ENCODE measurements around the gene IFNL3.
"Not testable (repeated sequence)": the region's sequence is repeated elsewhere in the genome, so short reads cannot be mapped to it uniquely, and the experiment has no call there.

IFNL3 gene

DNA sequence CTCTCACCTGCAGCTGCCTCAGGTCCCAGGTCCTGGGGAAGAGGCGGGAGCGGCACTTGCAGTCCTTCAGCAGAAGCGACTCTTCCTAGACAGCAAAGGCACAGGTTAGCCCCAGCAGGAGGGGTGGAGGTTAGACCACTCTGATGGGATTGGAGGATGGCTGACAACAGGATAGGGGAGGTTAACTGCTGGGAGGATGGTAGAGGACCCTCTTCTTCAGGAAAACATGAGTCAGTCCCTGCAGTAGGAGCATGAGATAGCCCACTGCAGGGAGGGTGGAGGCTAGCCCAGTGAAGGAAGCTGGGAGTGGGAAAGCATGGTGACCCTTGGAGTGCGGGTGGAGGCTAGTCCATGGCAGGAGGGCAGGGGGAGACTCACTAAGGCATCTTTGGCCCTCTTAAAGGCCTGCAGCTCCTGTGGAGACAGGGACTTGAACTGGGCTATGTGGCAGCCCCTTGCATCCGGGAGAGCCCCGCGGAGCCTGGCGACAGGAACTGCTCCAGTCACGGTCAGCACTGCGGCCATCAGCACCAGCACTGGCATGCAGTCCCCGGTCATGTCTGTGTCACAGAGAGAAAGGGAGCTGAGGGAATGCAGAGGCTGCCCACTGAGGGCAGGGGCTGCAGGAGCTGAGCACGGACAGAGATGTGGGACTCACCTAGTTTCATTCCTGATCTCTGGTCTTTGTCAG lies at the start of gene IFNL3:
IFNL3 (minus strand) TSS at position 597 of the 691 bp plus-strand sequence; CDS start at position 558, 39 bp downstream.
- not testable (repeated sequence) for DNase-seq

- DNase-seq, result no peak
Observed at GRCh38 chr19:39293394-39293793, 48.6 kb upstream of the IFNL3 start.

DNA sequence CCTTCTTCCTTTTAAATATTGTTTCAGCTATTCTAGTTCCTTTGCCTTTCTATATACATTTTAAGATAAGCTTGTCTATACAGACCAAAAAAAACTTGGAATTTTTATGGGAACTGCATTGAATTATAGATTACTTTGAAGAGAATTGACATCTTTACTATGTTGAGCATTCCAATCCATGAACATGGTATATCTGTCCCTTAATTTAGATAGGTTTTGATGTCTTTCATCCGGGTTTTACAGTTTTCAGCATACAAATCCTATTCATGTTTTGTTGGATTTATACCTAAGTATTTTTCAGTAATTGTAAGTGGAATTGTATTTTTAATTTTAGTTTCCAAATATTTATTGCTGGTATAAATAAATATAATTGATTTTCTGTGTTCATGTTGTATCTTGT lies 39.2 kb upstream of the IFNL3 start:
- no peak for DNase-seq

GRCh38 chr19:39282021-39282420 lies 37.2 kb upstream of the IFNL3 start:
- no peak for DNase-seq

DNA sequence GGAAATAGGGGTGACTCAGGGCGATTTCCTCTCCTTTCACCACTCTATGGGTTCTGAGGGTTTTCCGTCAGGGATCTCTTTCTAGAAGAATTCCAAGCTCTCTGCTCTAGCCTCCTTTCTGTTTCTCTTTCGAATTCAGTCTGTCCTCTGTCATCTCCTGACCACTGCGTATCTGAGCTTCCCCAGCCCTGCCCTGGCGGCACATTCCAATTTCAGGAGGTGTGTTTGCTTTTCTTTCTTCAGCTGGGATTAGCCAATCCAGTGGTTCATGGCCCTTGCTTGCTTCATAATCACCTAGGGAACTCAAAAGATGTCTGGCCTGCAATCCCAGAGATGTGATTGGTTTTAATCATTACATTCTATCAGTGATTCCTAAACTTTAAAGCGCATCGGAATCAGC lies 32.8 kb upstream of the IFNL3 start:
- DNase-seq, result no peak

DNA sequence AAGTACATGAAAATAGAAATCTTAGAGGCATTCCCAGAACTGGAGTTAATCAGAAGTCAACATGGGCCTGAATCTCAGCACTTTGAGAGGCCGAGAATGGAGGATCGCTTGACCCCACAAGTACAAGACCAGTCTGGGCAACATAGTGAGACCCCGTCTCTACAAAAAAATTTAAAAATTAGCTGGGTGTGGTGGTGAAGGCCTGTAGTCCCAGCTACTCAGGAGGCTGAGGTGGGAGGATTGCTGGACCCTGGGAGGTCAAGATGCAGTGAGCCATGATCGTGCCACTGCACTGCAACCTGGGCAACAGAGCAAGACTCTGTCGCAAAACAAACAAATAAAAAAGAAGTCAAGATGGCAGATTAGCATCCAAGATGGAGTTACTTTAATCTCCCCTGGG lies 31.9 kb upstream of the IFNL3 start:
- no peak for DNase-seq

- no peak for DNase-seq
Observed at GRCh38 chr19:39275578-39275977, 30.8 kb upstream of the IFNL3 start.

DNA sequence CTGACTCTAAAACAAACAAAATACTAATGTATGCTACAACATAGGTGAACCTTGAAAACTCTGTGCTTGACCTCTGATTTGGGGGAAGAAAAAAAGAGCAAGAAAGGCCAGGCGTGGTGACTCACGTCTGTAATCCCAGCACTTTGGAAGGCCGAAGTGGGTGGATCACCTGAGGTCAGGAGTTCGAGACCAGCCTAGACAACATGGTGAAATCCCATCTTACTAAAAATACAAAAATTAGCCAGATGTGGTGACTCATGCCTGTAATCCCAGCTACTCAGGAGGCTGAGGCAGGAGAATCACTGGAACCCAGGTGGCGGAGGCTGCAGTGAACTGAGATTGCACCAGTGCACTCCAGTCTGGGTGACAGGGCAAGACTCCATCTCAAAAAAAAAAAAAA lies 29.1 kb upstream of the IFNL3 start:
- DNase-seq, result not testable (repeated sequence)

DNA sequence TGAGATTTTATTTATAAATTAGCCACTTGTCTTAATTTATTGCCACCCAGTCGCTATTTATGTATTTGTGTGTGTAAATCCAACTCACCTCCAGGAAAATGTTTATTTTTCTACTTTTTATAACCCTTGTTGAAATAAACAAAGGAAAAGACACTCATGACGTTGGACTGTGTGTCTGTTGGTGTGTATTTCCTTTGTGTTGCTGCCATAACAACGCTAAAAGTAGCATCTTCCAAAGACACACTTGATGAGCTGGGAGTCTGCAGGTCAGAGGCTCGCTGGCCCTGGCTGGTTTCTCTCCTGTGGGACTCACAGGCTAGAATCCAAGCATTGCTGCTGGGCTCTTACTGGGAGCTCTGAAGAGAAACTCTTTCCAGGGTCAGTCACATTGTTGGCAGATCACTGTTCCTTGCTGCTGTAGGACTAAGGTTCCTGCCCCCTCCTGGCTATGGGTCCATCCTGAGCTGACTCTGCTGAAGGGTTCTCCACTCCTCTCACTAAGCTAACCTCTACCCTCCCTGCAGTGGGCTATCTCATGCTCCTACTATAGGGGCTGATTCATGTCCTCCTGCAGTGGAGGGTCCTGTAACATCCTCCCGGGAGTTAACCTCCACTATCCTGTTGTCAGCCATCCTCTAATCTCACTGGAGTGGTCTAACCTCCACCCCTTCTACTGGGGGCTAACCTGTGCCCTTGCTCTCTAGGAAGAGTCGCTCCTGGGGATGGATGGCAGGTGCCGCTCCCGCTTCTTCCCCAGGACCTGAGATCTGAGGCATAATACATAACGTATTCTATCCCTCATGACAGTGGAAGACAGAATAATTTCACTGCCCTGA lies 25.4 kb upstream of the IFNL3 start:
- DNase-seq, result no peak

- not testable (repeated sequence) for DNase-seq
Observed at GRCh38 chr19:39269369-39269768, 24.6 kb upstream of the IFNL3 start.

- not testable (repeated sequence) for DNase-seq
Observed at GRCh38 chr19:39268531-39269223, 23.9 kb upstream of the IFNL3 start.

DNA sequence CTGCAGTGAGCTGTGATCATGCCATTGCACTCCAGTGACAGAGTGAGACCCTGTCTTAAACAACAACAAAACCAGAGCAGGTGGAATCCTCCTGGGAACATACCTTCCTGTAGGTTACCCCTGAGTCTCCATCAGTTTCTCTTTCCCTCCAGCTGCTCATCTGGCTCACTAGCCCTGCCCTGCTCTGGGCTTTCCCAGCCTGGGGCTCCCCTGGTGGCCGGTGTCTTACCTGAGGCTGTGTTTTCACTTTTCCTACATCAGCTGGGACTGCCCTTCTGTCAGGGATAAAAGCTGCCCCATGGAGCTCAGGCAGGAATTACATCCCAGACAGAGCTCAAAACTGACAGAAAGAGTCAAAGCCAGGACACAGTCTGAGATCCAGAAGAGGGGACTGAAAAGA lies 23.3 kb upstream of the IFNL3 start, which contains the start of gene IFNL2:
IFNL2 (plus strand) TSS at position 312 of the 400 bp plus-strand sequence. CDS start 173 bp downstream, outside the sequence.
- not testable (repeated sequence) for DNase-seq

GRCh38 chr19:39265321-39265916 lies 20.6 kb upstream of the IFNL3 start:
- DNase-seq, result no peak

DNA sequence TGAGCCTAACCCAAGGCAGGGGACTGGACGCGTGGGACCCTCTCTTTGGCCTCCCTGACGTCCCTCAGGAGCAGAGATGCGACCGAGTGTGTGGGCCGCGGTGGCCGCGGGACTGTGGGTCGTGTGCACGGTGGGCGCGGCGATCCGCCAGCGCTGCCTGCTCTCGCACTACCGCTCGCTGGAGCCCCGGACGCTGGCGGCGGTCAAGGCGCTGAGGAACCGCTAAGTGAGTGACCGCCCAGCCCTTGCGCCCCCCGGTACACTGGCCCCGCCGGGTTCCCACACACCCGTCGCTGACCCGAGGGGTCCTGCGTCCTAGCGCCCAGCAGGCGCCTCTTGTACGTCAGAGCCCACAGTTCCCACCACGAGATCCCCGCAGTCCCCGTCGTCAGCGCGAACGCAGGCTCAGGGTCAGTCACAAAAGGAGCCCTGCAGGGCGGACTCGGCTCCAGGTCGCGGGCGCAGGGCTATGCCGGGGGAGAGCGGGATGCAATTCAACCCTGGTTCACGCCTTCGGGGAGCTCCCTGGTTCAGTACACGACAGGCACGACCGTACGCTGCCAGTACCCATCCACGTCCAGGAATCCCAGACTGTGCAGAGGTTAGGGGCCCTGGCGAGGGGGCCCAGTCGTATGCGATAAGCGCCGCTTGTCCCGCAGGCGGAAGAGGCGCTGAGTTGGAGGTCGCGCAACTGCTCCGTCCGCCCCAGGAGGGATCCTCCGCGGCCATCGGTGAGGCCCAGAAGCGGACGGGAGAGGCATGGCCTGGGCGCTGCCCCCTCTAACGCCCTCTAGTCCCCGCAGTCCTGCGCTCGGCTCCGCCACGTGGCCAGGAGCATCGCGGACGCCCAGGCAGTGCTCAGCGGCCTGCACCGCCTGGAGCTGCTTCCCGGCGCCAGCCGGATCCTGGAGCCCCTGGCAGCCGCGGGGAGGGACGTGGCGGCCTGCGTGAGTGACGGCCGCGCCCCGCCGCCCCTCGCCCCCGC lies 19.8 kb upstream of the IFNL3 start:
- DNase-seq, result no peak

DNA sequence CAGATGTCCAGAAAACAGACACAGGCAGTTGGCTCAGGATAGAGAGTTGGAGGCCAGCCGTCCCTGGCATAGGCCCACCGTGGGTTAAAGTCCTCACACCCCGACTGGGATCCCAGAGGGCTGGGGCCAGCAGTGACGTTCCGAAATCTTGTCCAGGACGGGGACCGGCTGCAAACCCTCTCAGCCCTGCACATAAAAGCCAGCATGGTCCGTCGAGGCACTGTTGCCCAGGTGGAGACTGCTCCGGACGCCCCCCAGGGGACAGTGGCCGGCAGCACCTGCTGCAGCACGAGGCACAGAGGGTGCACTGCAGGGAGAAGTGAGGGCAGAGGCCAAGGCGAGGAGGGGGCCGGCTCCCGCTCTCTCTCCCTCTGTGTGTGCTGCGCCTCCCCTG lies 19.1 kb upstream of the IFNL3 start:
- no peak for DNase-seq

- DNase-seq, result no peak
Observed at GRCh38 chr19:39262496-39262895, 17.7 kb upstream of the IFNL3 start.

DNA sequence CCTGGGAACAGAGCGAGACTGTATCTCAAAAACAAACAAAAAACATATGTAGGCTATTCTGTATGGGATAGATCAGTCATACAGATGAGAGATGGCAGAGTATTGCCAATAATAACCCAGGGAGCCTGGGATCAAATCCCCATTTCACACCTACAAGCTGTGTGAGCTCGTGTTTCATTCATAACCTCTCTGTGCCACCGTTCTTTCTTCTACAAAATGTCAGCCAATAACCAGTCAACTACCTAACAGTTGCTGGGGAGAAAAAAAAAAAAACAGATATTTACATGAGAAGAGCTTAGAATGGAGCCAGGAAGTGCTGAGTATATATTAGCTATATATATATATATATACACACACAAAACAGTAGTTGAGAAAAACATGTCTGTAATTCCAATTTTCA lies 16.9 kb upstream of the IFNL3 start:
- no peak for DNase-seq

GRCh38 chr19:39257227-39257626 lies 12.4 kb upstream of the IFNL3 start:
- no peak for DNase-seq

GRCh38 chr19:39254531-39255345 lies 9.9 kb upstream of the IFNL3 start:
- no peak for DNase-seq

GRCh38 chr19:39253374-39254149 lies 8.8 kb upstream of the IFNL3 start:
- DNase-seq, result no peak

Data from amniotic stem cell (primary cell).